K562 (cell line): ENCODE results near the gene PRKAG2. TPM values are rescaled to one million over a fixed set of nuclear protein-coding genes. Genes with fewer than 3 reads are reported as not detected.
A peak's percentile ranks its signal among the peaks of the same experiment; 100 is the strongest.

Experiments used
- CC2D1A ChIP-seq: fragments of 450-650 bp; IDR thresholded peaks from 2 replicates; pipeline ENCODE4 v1.6.1; 2017; ENCODE audit warnings: mild to moderate bottlenecking
- GATA2 ChIP-seq: sonication (generic); formaldehyde crosslinking; IDR thresholded peaks from 2 replicates; pipeline ENCODE4 v1.4.0; 2020; ENCODE audit warnings: mild to moderate bottlenecking, missing genetic modification reagents
- HDGF ChIP-seq: fragments of 450-650 bp; IDR thresholded peaks from 2 replicates; pipeline ENCODE4 v1.6.1; 2016
- NFE2 ChIP-seq: IDR thresholded peaks from 2 replicates; pipeline ENCODE4 v1.6.1; 2014; ENCODE audit warnings: antibody characterized with exemption, low read depth
- PML ChIP-seq: IDR thresholded peaks from 2 replicates; pipeline ENCODE4 v1.6.1; 2012; ENCODE audit warnings: low read length, inconsistent platforms
- SIX5 ChIP-seq, 2 experiments: IDR thresholded peaks; 2 replicates each; pipeline ENCODE4 v1.6.1; 2011; ENCODE audit warnings: low read length in 2 of 2, borderline replicate concordance in 1 of 2, low read depth in 1 of 2, mild to moderate bottlenecking in 1 of 2, moderate library complexity in 1 of 2; ENCODE audit not compliant: insufficient read depth in 1 of 2
- SMARCE1 ChIP-seq: fragments of 450-650 bp; IDR thresholded peaks from 2 replicates; pipeline ENCODE4 v1.7.1; 2016; ENCODE audit warnings: mild to moderate bottlenecking
- ZNF668 ChIP-seq: fragments of 250-450 bp; sonication (Bioruptor Pico); IDR thresholded peaks from 2 replicates; pipeline ENCODE4 v1.8.0; 2022; ENCODE audit warnings: mild to moderate bottlenecking, inconsistent platforms
- polyA plus RNA-seq, 8 experiments: library from polyadenylated mRNA; depleted of rRNA in 4 of 8; stranded (reverse) in 5 of 8; unstranded in 3 of 8; fragments of >200 nt; fragmentation: Nextera tagmentation in 2 of 8; fragmentation: Illumina TruSeq in 1 of 8; extraction: Ambion mirVana in 2 of 8; extraction: Trizol in 1 of 8; gene quantifications; 2 replicates each; pipeline versions ENCODE4 v1.2.1 to v1.2.3, GENCODE V29; 2011 to 2014; ENCODE audit warnings: inconsistent platforms in 1 of 8, missing spikeins in 1 of 8
- total RNA-seq, 7 experiments: library from RNA; depleted of rRNA in 6 of 7; stranded (reverse); fragments of >200 nt in 6 of 7; fragmentation: Illumina TruSeq in 2 of 7; extraction: Trizol in 2 of 7; gene quantifications; 2 replicates each; pipeline versions ENCODE4 v1.2.1 to v1.2.3, GENCODE V29; 2011 to 2021; ENCODE audit warnings: low replicate concordance in 1 of 7
- TF ChIP-seq, protein P1 (sequence below), 2 experiments: fragments of 450-650 bp in 1 of 2; sonication (generic) in 1 of 2; formaldehyde crosslinking in 1 of 2; IDR thresholded peaks; 2 replicates each; pipeline versions ENCODE4 v1.7.1 to v1.9.0; 2016 to 2022; ENCODE audit warnings: inconsistent platforms in 1 of 2, mild to moderate bottlenecking in 1 of 2, missing genetic modification reagents in 1 of 2
- TF ChIP-seq, protein P2 (sequence below): fragments of 450-650 bp; IDR thresholded peaks from 2 replicates; pipeline ENCODE4 v1.6.1; 2016; ENCODE audit warnings: borderline replicate concordance
- TF ChIP-seq, protein P3 (sequence below): fragments of 450-650 bp; IDR thresholded peaks from 2 replicates; pipeline ENCODE4 v1.6.1; 2017; ENCODE audit warnings: antibody characterized with exemption, mild to moderate bottlenecking

Gene PRKAG2
- total and polyA plus RNA-seq, 9 of the 15 experiments (the other 6 are each of a cell fraction or from before 2014, with no cell fraction given) = 0.99 to 5.6 (median 3.3) TPM

DNA sequence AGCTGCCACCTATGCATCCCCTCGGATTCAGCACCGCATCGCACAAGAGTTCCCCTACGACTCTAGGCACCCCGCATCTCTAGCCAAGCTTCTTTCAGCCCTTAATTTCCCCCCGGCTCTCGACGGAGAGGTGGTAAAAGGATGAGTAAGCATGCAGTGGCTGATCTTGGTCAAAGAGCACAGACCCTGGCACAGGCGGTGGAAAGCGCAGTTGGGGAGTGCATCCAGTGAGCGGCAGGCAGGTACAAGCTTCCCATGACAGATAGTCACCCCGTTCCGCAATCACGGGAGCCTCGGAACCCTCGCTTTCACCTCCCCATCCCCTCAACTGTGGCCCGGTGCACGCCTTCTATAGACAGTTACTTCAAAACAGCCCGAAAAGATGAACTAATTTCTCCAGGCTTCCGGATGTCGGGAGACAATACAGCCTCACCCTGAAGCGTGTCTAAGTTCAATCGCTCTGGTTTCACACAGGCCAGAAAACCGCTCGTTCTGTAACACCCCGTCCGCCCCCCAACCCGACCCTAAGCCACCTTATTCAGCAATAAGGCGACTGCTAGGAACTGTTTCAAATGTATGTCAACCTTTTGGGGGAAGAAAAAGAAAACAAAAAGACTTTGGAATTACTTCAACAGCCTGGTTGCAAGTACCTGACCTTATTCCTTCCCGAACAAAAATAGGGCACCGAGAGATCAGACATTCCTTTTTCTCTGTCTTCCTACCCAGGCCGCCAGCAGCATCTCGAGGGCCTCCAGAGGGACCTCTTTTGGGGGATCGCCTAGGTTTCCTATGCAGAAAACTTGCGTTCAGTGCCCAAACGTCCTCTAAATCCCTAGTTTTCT is 358.6 kb downstream of the PRKAG2 start (continued):
- TF ChIP-seq, protein P1, sequence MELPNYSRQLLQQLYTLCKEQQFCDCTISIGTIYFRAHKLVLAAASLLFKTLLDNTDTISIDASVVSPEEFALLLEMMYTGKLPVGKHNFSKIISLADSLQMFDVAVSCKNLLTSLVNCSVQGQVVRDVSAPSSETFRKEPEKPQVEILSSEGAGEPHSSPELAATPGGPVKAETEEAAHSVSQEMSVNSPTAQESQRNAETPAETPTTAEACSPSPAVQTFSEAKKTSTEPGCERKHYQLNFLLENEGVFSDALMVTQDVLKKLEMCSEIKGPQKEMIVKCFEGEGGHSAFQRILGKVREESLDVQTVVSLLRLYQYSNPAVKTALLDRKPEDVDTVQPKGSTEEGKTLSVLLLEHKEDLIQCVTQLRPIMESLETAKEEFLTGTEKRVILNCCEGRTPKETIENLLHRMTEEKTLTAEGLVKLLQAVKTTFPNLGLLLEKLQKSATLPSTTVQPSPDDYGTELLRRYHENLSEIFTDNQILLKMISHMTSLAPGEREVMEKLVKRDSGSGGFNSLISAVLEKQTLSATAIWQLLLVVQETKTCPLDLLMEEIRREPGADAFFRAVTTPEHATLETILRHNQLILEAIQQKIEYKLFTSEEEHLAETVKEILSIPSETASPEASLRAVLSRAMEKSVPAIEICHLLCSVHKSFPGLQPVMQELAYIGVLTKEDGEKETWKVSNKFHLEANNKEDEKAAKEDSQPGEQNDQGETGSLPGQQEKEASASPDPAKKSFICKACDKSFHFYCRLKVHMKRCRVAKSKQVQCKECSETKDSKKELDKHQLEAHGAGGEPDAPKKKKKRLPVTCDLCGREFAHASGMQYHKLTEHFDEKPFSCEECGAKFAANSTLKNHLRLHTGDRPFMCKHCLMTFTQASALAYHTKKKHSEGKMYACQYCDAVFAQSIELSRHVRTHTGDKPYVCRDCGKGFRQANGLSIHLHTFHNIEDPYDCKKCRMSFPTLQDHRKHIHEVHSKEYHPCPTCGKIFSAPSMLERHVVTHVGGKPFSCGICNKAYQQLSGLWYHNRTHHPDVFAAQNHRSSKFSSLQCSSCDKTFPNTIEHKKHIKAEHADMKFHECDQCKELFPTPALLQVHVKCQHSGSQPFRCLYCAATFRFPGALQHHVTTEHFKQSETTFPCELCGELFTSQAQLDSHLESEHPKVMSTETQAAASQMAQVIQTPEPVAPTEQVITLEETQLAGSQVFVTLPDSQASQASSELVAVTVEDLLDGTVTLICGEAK (IDR thresholded peaks at IDR 0.05) = peak; percentile 56
- TF ChIP-seq, protein P1 (CRISPR knock-in tag; IDR thresholded peaks at IDR 0.05) = no peak
- peak; percentile 62; the same call in 1 of the 2 replicates for TF ChIP-seq NFE2
- TF ChIP-seq, protein P2, sequence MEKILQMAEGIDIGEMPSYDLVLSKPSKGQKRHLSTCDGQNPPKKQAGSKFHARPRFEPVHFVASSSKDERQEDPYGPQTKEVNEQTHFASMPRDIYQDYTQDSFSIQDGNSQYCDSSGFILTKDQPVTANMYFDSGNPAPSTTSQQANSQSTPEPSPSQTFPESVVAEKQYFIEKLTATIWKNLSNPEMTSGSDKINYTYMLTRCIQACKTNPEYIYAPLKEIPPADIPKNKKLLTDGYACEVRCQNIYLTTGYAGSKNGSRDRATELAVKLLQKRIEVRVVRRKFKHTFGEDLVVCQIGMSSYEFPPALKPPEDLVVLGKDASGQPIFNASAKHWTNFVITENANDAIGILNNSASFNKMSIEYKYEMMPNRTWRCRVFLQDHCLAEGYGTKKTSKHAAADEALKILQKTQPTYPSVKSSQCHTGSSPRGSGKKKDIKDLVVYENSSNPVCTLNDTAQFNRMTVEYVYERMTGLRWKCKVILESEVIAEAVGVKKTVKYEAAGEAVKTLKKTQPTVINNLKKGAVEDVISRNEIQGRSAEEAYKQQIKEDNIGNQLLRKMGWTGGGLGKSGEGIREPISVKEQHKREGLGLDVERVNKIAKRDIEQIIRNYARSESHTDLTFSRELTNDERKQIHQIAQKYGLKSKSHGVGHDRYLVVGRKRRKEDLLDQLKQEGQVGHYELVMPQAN = peak; percentile 25; the same call in 1 of the 2 replicates
- no peak for TF ChIP-seq SIX5 (IDR thresholded peaks at IDR 0.05; ENCODE audit: borderline replicate concordance in 1 of 2, insufficient read depth in 1 of 2, low read depth in 1 of 2, low read length in 2 of 2)
- no peak for TF ChIP-seq ZNF668
- TF ChIP-seq PML = 0 out of 2 replicates have a peak, but pooled peaks have one; percentile 12
- TF ChIP-seq, protein P3, sequence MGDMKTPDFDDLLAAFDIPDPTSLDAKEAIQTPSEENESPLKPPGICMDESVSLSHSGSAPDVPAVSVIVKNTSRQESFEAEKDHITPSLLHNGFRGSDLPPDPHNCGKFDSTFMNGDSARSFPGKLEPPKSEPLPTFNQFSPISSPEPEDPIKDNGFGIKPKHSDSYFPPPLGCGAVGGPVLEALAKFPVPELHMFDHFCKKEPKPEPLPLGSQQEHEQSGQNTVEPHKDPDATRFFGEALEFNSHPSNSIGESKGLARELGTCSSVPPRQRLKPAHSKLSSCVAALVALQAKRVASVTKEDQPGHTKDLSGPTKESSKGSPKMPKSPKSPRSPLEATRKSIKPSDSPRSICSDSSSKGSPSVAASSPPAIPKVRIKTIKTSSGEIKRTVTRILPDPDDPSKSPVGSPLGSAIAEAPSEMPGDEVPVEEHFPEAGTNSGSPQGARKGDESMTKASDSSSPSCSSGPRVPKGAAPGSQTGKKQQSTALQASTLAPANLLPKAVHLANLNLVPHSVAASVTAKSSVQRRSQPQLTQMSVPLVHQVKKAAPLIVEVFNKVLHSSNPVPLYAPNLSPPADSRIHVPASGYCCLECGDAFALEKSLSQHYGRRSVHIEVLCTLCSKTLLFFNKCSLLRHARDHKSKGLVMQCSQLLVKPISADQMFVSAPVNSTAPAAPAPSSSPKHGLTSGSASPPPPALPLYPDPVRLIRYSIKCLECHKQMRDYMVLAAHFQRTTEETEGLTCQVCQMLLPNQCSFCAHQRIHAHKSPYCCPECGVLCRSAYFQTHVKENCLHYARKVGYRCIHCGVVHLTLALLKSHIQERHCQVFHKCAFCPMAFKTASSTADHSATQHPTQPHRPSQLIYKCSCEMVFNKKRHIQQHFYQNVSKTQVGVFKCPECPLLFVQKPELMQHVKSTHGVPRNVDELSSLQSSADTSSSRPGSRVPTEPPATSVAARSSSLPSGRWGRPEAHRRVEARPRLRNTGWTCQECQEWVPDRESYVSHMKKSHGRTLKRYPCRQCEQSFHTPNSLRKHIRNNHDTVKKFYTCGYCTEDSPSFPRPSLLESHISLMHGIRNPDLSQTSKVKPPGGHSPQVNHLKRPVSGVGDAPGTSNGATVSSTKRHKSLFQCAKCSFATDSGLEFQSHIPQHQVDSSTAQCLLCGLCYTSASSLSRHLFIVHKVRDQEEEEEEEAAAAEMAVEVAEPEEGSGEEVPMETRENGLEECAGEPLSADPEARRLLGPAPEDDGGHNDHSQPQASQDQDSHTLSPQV = no peak
- TF ChIP-seq CC2D1A = peak; percentile 42; the same call in 1 of the 2 replicates
- TF ChIP-seq HDGF = 0 out of 2 replicates have a peak, but pooled peaks have one; percentile 30
- peak; percentile 21; the same call in 1 of the 2 replicates for TF ChIP-seq GATA2 (CRISPR knock-in tag)
- peak; percentile 41; the same call in 1 of the 2 replicates for TF ChIP-seq SMARCE1
